Activated effector memory CD4-positive, alpha-beta T cell treated with Interleukin-2 at 50 U/mL for 16 hours (primary cell): ENCODE results near the gene MMP20.

Experiments
- DNase-seq: peaks from one replicate; pipeline ENCODE4 v3.0.0-alpha.2; 2020

The MMP20 gene

GRCh38 chr11:102591160-102591718 is 33.9 kb downstream of the MMP20 start:
- DNase-seq, result no peak

- no peak for DNase-seq
Observed at GRCh38 chr11:102590276-102591049, 34.7 kb downstream of the MMP20 start.

- no peak for DNase-seq
Observed at GRCh38 chr11:102589047-102589459, 36.1 kb downstream of the MMP20 start.

- no peak for DNase-seq
Observed at GRCh38 chr11:102587722-102588121, 37.4 kb downstream of the MMP20 start.

- no peak for DNase-seq
Observed at GRCh38 chr11:102583141-102583873, 41.8 kb downstream of the MMP20 start.

- DNase-seq, result no peak
Observed at GRCh38 chr11:102582140-102582539, 43.0 kb downstream of the MMP20 start.

GRCh38 chr11:102581066-102581465 is 44.1 kb downstream of the MMP20 start:
- no peak for DNase-seq

- no peak for DNase-seq
Observed at GRCh38 chr11:102580185-102580951, 44.8 kb downstream of the MMP20 start.

- no peak for DNase-seq
Observed at GRCh38 chr11:102577723-102578122, 47.4 kb downstream of the MMP20 start.

GRCh38 chr11:102577182-102577581 is 48.0 kb downstream of the MMP20 start:
- DNase-seq, result no peak

- no peak for DNase-seq
Observed at GRCh38 chr11:102576350-102576749, 48.8 kb downstream of the MMP20 start.

- DNase-seq, result no peak
Observed at GRCh38 chr11:102575012-102575411, 50.1 kb downstream of the MMP20 start.

GRCh38 chr11:102573851-102574250 is 51.3 kb downstream of the MMP20 start:
- no peak for DNase-seq

GRCh38 chr11:102572554-102573220 is 52.4 kb downstream of the MMP20 start:
- DNase-seq, result no peak

GRCh38 chr11:102568851-102569250 is 56.3 kb downstream of the MMP20 start:
- no peak for DNase-seq

GRCh38 chr11:102566112-102566511 is 59.0 kb downstream of the MMP20 start:
- no peak for DNase-seq

GRCh38 chr11:102564110-102564509 is 61.0 kb downstream of the MMP20 start:
- no peak for DNase-seq

- no peak for DNase-seq
Observed at GRCh38 chr11:102561636-102562035, 63.5 kb downstream of the MMP20 start.

GRCh38 chr11:102560555-102561011 is 64.5 kb downstream of the MMP20 start:
- DNase-seq, result no peak

- DNase-seq, result no peak
Observed at GRCh38 chr11:102559839-102560238, 65.3 kb downstream of the MMP20 start.

GRCh38 chr11:102555091-102555490 is 70.0 kb downstream of the MMP20 start:
- no peak for DNase-seq

GRCh38 chr11:102553835-102554282 is 71.3 kb downstream of the MMP20 start:
- no peak for DNase-seq
